Mesenchymal stem cell (in vitro differentiated cells and primary cell): ENCODE results near the gene NFRKB.

Source experiments
- DNase-seq: peaks from one replicate; pipeline ENCODE4 v3.0.0-alpha.2; 2013
- H2AFZ ChIP-seq: one replicate; pipeline ENCODE4 v1.6.1; 2013; ENCODE audit warnings: low read depth, mild to moderate bottlenecking, control low read depth, inconsistent platforms, low read length, moderate library complexity
- H2AK5ac ChIP-seq: 2 replicates; pipeline ENCODE4 v1.6.1; 2013; ENCODE audit warnings: low read length, moderate library complexity, mild to moderate bottlenecking, inconsistent platforms; ENCODE audit not compliant: severe bottlenecking
- H2BK120ac ChIP-seq: one replicate; pipeline ENCODE4 v1.6.1; 2013; ENCODE audit warnings: low read depth, mild to moderate bottlenecking, inconsistent platforms, low read length, moderate library complexity
- H2BK12ac ChIP-seq, 2 experiments: one replicate each; pipeline ENCODE4 v1.6.1; 2013; ENCODE audit warnings: inconsistent platforms in 2 of 2, low read length in 2 of 2, mild to moderate bottlenecking in 2 of 2, moderate library complexity in 2 of 2, control low read depth in 1 of 2
- H2BK15ac ChIP-seq: one replicate; pipeline ENCODE4 v1.6.1; 2013; ENCODE audit warnings: mild to moderate bottlenecking, low read depth, inconsistent platforms; ENCODE audit not compliant: poor library complexity, severe bottlenecking
- H2BK5ac ChIP-seq: 2 replicates; pipeline ENCODE4 v1.6.1; 2013; ENCODE audit warnings: low read depth, mild to moderate bottlenecking, low read length, control low read depth, inconsistent platforms; ENCODE audit not compliant: poor library complexity, severe bottlenecking
- H3K14ac ChIP-seq, 2 experiments: one replicate each; pipeline ENCODE4 v1.6.1; 2013; ENCODE audit warnings: inconsistent platforms in 2 of 2, low read length in 2 of 2, control low read depth in 1 of 2, mild to moderate bottlenecking in 1 of 2, moderate library complexity in 1 of 2
- H3K18ac ChIP-seq, 2 experiments: one replicate each; pipeline ENCODE4 v1.6.1; 2013; ENCODE audit warnings: inconsistent platforms in 2 of 2, low read length in 2 of 2, control low read depth in 1 of 2, low read depth in 1 of 2, mild to moderate bottlenecking in 1 of 2
- H3K23ac ChIP-seq, 2 experiments: one replicate each; pipeline ENCODE4 v1.6.1; 2013; ENCODE audit warnings: inconsistent platforms in 2 of 2, low read length in 2 of 2, mild to moderate bottlenecking in 2 of 2, moderate library complexity in 2 of 2, control low read depth in 1 of 2
- H3K27ac ChIP-seq: 2 replicates; pipeline ENCODE4 v1.5.1; 2013; ENCODE audit warnings: mild to moderate bottlenecking, moderate library complexity, low read length, control low read depth, inconsistent platforms; ENCODE audit not compliant: poor library complexity, severe bottlenecking
- H3K27me3 ChIP-seq, 2 experiments: 2 replicates each; pipeline versions ENCODE4 v1.6.1 to v1.7.0; 2013; ENCODE audit warnings: low read length in 2 of 2, mild to moderate bottlenecking in 2 of 2, moderate library complexity in 2 of 2, control low read depth in 1 of 2, inconsistent platforms in 1 of 2; ENCODE audit not compliant: control insufficient read depth in 1 of 2, insufficient read depth in 1 of 2
- H3K36me3 ChIP-seq, 2 experiments: 2 replicates each; pipeline versions ENCODE4 v1.6.1 to v1.7.0; 2013; ENCODE audit warnings: low read length in 2 of 2, control low read depth in 1 of 2, inconsistent platforms in 1 of 2, low read depth in 1 of 2, mild to moderate bottlenecking in 1 of 2; ENCODE audit not compliant: insufficient read depth in 2 of 2, control insufficient read depth in 1 of 2
- H3K4ac ChIP-seq, 2 experiments: one replicate each; pipeline ENCODE4 v1.6.1; 2013; ENCODE audit warnings: inconsistent platforms in 2 of 2, low read length in 2 of 2, mild to moderate bottlenecking in 2 of 2, moderate library complexity in 2 of 2, control low read depth in 1 of 2, low read depth in 1 of 2
- H3K4me1 ChIP-seq: 2 replicates; pipeline ENCODE4 v1.6.1; 2013; ENCODE audit warnings: low read depth, low read length, control low read depth; ENCODE audit not compliant: control insufficient read depth, insufficient read depth
- H3K4me2 ChIP-seq: 2 replicates; pipeline ENCODE4 v1.6.1; 2013; ENCODE audit warnings: low read length, mild to moderate bottlenecking, inconsistent platforms; ENCODE audit not compliant: poor library complexity, severe bottlenecking
- H3K4me3 ChIP-seq, 2 experiments: 2 replicates each; pipeline versions ENCODE4 v1.5.1 to v1.7.0; 2013; ENCODE audit warnings: low read length in 2 of 2, mild to moderate bottlenecking in 2 of 2, control low read depth in 1 of 2, low read depth in 1 of 2; ENCODE audit not compliant: insufficient read depth in 1 of 2
- H3K79me1 ChIP-seq: replicated peaks from 2 replicates; pipeline ENCODE4 v1.6.1; 2013; ENCODE audit warnings: mild to moderate bottlenecking, control low read depth, low read length, inconsistent platforms; ENCODE audit not compliant: poor library complexity, severe bottlenecking
- H3K9ac ChIP-seq: 2 replicates; pipeline ENCODE4 v1.7.0; 2013; ENCODE audit warnings: mild to moderate bottlenecking, low read length, moderate library complexity
- H3K9me3 ChIP-seq: 2 replicates; pipeline ENCODE4 v1.7.0; 2013; ENCODE audit warnings: mild to moderate bottlenecking, low read length; ENCODE audit not compliant: control insufficient read depth
- H4K8ac ChIP-seq: one replicate; pipeline ENCODE4 v1.6.1; 2013; ENCODE audit warnings: inconsistent platforms, mild to moderate bottlenecking, low read length, moderate library complexity
- H4K91ac ChIP-seq: one replicate; pipeline ENCODE4 v1.6.1; 2013; ENCODE audit warnings: mild to moderate bottlenecking, low read length, inconsistent platforms
- WGBS: methylation state at CpG from one replicate; pipeline ENCODE4 v1.1.7; 2013; ENCODE audit warnings: mixed read lengths; 5-methylcytosine and 5-hydroxymethylcytosine counted together

NFRKB gene

GRCh38 chr11:129846508-129847335 is 48.7 kb downstream of the NFRKB start:
- H2BK15ac ChIP-seq = no peak overlapping the region
- H3K27me3 ChIP-seq = peaks cover 6 to 10% of the 10 kb centered on the region in 2 experiments
- no peak overlapping the region for H4K91ac ChIP-seq
- H2BK120ac ChIP-seq = no peak overlapping the region
- no peak overlapping the region for H3K4me3 ChIP-seq
- H3K14ac ChIP-seq = no peak overlapping the region
- DNase-seq = peak; percentile 95
- no peak overlapping the region for H3K9ac ChIP-seq
- H3K4me2 ChIP-seq = no peak overlapping the region
- H3K79me1 ChIP-seq = no peaks in the 10 kb centered on the region
- peak overlapping the region; percentile 44 for H3K27ac ChIP-seq
- H3K9me3 ChIP-seq = no peaks in the 10 kb centered on the region
- H2AK5ac ChIP-seq = no peak overlapping the region
- no peak overlapping the region for H4K8ac ChIP-seq
- H2BK12ac ChIP-seq = no peak overlapping the region
- H3K23ac ChIP-seq = no peak overlapping the region
- WGBS = 47% methylated on average over 6 of the region's 6 CpGs
- peaks cover 4% of the 10 kb centered on the region for H3K4me1 ChIP-seq
- no peaks in the 10 kb centered on the region for H3K36me3 ChIP-seq
- no peak overlapping the region for H3K18ac ChIP-seq
- H2AFZ ChIP-seq = no peak overlapping the region
- no peak overlapping the region for H2BK5ac ChIP-seq
- no peak overlapping the region for H3K4ac ChIP-seq
